Heart left ventricle (tissue), 13 donors: ENCODE measurements around the gene MAPKAPK5.

Experiments
- CTCF ChIP-seq, 12 donors: fragments of 200-600 bp; sonication (generic) in 4 of 12; IDR thresholded peaks; one replicate each; pipeline versions ENCODE4 v1.5.0 to v1.8.0; 2018 to 2022; ENCODE audit warnings: antibody characterized with exemption in 12 of 12, mild to moderate bottlenecking in 5 of 12
- POLR2A ChIP-seq, 2 donors: fragments of 450-650 bp; IDR thresholded peaks; one replicate each; pipeline ENCODE4 v1.6.1; 2017; ENCODE audit warnings: antibody characterized with exemption in 2 of 2, mild to moderate bottlenecking in 2 of 2, moderate library complexity in 2 of 2
- donor health status: ischemic (EF 13 %, LVEDD 7.1; RV severe dilation, severe dysfunction).
- donor health status: DM: no; HTN: yes; CAD: no.
- donor health status: DM: no; HTN: no; CAD: no.
- donor health status: ischemic (EF 25% LVEDD 6.9; RV normal size, moderate dysfunction).
- donor health status: ischemic (EF 25% LVEDD 5.7; RV mildly dilated, moderate dysfunction).
- donor health status: ischemic (EF 35%, LVEDD 5.7; RV mildly dilated, moderate dysfunction).
- donor health status: nonischemic (EF 11% LVEDD 7.7; RV severe dilation, severe dysfunction).
- donor health status: DM: yes; HTN: yes; CAD: no.
- donor health status: PGD.
- donor health status: ischemic (EF 29% LVEDD 5.4; RV normal size, mild dysfunction).
- donor health status: nonischemic (EF 23%, LVEDD 6.1; RV moderate dilation, normal function).

- TF ChIP-seq CTCF (IDR thresholded peaks at IDR 0.05) (no peak), POLR2A (IDR thresholded peaks at IDR 0.05) (no peak)
These were observed 18.1 kb upstream of the MAPKAPK5 start for GRCh38 chr12:111823891-111824290.
